Erythroblast (primary cell): Measurements from ENCODE around the gene CD74.

Source experiments
- DNase-seq, 2 experiments: peaks; one replicate each; lab custom pipeline; 2025; lab: John Stamatoyannopoulos, UW
- GATA1 ChIP-seq: IDR thresholded peaks from 2 replicates; pipeline ENCODE4 v1.6.1; 2011; ENCODE audit warnings: low read depth, mild to moderate bottlenecking, control low read depth, low read length, moderate library complexity
- POLR2A ChIP-seq: IDR thresholded peaks from 2 replicates; pipeline ENCODE4 v1.6.1; 2011; ENCODE audit warnings: mild to moderate bottlenecking, low read length

CD74 gene

DNA sequence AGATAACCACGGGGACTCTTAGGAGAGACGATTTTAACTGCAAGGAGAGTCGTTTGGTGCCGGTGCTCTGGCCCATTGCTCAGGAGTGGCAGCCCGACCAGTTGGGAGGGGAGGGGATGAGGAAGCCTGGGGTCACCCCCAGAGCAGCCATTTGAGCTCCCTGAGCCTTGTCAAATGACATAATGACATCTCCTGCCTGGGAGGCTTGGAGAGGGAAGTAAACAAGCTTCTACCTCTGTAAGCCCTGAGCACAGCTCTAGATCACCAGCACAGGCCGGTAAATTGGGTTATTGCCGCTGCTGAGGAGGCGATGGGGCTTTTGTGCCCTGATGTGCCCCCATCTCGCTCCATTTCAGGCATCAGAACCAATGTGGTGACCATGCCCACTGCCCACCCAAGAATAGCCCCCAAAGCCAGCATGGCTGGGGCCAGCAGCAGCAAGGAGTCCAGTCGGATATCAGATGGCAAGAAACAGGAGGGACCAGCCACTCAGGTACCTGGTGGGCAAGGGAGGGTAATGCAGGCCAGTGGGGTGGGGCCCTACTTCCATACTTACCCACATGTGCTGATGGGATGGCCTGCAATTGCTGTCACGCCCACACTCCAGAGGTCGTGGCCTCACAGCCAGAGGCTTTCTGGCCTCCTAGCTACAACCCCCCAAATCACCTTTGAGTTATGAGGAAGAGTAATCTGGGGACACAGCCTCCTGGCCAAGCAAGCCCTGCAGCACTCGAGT lies 23.0 kb downstream of the CD74 start:
- no peak for TF ChIP-seq POLR2A
- no peak for TF ChIP-seq GATA1
- DNase-seq: no peak

DNA sequence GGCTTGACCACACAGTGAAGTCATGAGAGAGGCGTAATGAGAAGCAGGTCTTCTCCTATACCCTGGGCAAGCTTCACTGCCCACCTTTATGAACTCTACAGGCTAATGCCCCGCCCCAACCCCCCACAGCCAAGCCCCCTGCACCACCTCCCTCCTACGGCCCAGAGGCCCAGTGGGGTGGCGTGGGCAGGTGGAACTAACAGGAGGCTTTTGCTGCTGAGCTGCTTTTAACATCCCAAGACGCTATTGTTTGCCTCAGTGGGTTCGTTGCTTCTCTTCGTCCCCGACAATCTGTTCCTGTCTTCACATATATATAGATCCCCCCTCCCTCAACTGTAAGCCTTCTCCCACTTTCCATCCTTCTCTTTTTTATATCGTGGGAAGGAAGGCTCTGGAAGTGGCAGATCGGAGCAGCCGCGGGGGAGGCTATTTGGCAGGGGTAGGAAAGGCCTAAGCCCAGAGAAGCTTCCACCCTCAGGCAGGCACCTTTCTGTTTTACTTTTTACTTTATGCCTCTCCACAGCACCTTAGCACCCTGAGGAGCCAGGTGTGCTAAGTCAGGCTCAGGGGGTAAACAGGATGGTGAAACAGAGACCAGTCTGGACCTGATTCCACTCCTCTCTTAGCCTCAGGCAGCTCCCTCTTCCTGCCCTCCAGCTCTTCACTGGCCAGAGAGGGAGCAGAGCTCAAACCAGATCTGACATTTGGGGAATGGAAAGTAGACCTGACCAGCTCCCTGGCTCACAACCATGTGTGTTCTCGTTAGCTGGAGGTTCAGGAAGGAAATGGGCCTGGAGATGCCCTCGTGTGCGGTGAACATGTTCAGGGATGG lies 26.5 kb downstream of the CD74 start:
- DNase-seq: no peak
- TF ChIP-seq GATA1: no peak
- no peak for TF ChIP-seq POLR2A

DNA sequence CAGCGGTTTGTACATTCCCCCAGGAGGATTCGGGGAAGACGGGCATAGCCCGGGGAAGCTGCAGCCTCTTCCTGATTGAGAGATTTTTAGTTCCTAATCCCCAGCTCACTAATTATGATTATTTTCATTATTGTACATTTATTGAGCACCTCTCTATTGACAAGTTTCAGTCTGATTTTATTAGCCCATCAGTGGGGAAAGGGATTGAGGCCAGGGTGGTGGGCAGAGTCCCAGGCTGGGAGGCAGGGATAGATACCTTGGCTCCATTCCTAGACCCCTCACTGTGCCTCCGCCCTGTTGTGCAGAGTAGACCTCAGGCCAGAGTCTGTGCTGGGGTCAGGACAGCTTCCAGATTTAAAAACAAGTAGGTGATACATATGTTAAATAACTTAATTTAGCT lies 28.0 kb downstream of the CD74 start:
- DNase-seq: no peak
- TF ChIP-seq GATA1 (no peak), POLR2A (no peak)

DNA sequence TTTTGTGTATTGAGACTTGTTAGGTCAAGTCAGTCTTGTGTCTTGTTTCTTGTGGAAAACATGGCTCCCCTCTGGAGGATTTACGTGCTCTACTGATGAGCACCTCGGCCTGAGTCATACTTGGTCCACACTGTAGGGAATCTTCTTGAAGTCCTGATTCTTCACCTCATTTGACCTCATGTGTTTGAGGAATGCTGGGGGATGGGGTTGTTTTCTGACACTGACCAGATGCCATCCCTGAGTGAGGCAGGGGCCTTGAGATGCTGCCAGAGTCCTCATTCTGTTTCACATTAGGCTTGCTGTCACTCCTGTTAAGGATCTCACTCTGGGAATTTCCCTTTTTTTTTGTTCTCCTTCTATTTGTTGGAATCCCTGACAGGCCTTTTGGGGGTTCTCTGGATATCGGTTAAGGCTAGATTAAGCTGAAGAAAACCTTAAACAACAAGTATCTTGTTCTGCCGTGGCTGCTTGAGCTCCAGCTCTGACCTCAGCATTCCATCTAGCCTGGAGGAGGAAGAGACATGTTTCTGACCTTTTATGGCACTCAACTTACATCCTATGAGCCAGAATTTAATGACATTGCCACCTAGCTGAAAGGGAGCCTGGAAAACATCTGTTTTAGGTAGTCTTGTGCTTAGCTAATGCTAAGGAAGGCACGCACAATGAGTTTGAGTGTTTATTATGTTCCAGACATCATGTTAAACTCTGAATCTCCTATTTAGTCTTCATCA lies 34.6 kb downstream of the CD74 start:
- no peak for TF ChIP-seq GATA1
- TF ChIP-seq POLR2A: no peak

DNA sequence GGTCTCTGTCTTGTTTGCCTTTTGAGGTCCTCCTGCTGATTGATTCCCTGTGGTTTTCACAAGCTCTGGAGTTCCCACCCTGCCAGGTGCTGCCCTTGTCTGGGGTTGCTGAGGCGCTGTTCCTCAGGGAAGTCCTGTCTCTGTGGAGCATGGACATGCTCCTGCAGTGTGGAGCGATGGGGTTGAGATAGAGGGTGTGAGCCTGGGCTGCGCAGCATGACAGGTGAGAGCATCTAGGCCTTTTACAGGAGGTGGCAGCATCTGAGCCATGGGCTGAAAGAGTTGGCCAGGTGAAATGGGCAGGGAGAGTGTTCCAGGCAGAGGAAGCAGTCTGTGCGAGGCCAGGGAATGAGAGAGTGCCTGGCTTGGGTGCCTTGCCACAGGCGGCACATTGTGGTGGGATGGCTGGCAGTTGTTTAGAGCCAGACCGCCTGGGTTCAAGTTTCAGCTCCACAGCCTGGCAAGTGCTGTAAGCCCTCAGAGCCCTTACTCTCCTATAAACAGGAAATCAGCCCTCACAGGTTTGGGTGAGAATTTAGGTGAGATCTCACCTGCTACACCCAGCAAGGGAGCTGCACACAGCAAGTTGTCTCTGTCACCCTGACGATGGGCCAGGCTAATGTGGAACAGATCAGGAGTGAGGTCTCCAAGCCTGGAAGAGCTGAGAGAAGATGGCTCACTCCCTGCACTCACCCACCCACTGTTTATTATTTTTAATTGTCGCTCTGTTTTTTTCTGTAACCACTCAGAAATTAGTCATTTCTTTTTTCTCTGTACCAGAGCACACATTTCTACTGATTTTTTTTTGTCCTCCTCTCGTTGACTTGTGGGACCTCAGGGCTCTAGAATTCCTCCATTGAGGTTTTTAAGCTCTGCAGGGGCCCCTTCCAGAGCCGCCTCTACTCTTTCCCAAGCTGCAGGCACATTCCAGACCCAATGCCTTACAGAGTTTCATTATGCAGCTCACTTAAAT lies 35.6 kb downstream of the CD74 start:
- TF ChIP-seq GATA1 (no peak), POLR2A (no peak)
- DNase-seq: no peak

More for the DNA sequence above, 34.6 kb downstream of the CD74 start:
- no peak for DNase-seq

DNA sequence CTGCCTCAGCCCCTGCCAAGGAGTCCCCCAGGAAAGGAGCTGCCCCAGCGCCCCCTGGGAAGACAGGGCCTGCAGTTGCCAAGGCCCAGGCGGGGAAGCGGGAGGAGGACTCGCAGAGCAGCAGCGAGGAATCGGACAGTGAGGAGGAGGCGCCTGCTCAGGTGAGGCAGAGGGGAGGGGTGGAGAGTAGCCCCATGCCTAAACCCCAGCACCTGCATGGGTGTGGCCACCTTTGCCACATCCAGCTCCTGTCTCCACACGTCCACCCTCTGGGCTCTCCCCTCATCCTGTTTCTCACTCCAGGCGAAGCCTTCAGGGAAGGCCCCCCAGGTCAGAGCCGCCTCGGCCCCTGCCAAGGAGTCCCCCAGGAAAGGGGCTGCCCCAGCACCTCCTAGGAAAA lies 38.1 kb downstream of the CD74 start:
- TF ChIP-seq POLR2A: no peak
- no peak for DNase-seq

DNA sequence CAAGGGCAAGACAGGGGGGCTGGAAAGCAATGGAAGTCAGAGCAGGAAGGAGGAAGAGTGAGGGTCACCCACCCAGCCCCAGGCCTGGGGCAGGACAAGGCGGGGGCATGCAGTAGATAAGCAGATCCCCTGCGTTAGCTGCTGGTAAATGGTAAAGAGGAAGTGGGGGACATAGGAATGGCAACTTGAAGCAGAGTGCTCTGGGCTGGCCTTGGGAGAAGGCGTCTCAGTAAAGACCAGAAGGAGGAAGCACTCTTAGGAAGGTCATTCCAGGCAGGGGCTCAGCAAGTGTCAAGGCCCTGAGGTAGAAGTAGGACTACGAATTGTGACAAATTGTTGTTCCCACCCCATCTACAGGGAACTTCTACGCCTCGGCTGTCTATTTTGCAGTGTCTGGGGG lies 40.1 kb downstream of the CD74 start:
- DNase-seq: no peak
- TF ChIP-seq POLR2A (no peak), GATA1 (no peak)

DNA sequence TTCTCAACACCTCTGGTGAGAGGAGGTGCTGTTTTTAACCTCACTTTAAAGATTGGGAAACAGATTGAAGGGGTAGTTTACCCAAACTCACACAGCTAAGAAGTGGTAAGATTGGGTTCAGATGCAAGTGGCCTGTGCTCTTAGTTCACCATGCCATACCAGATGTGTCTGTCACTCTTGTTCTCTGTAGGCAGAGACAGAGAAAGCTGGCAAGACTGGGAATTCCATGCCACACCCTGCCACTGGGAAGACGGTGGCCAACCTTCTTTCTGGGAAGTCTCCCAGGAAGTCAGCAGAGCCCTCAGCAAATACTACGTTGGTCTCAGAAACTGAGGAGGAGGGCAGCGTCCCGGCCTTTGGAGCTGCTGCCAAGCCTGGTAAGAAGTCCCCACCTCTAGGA lies 44.2 kb downstream of the CD74 start:
- DNase-seq: no peak
- TF ChIP-seq GATA1: no peak
- TF ChIP-seq POLR2A: no peak

DNA sequence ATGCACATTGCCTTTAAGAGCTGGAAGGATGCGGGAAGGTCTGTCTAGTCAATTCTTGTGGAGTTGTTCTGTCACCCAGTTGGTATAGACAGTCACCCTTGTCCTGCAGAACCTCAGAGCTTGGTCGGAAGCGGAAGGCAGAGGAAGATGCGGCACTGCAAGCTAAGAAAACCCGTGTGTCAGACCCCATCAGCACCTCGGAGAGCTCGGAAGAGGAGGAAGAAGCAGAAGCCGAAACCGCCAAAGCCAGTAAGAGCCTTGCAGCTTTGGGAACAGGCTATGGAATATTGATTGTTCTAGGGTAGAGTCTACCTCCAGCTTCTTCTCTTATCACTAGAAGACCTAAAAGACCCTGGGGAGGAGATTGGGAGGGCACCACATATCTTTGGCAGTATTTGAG lies 48.7 kb downstream of the CD74 start:
- DNase-seq: no peak
- TF ChIP-seq POLR2A (no peak), GATA1 (no peak)

DNA sequence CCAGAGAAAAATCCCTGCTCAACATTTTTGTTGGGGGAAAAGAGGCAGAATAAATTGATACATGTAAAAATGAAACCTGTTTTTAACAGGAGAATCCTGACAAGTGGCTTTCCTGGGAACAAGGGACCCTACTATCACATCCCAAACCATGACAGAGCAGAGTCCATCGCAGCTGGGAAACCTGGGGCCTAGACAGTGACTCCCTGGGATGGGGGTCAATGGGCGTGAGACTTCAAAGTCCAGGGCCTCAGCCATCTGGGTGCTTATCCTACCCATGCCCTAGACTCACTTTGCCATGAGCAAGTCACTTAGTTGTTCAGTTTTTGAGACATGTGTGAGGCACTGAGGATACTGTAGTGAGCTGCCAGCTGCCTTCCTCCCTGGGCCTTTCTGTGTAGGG lies 49.5 kb downstream of the CD74 start:
- DNase-seq: no peak
- TF ChIP-seq GATA1 (no peak), POLR2A (no peak)

DNA sequence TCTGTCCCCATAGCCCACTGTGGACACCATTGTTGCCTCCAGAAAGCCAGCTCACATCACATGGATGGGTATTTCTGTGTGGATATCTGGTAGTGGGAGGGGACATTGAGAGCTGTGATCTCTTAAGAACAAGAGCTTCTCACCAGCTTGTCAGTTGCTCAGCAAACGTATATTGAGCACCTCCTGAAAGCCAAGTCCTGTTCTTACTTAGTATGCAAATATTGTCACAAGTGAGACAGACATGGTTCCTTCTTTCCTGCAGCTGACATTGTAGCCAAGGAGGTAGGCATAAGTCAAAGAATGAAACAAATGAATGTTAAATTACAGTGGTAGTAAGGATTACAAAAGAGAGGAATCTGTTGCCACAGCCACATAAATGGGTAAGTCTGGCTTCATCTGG lies 51.4 kb downstream of the CD74 start:
- TF ChIP-seq POLR2A (no peak), GATA1 (no peak)
- DNase-seq: no peak

DNA sequence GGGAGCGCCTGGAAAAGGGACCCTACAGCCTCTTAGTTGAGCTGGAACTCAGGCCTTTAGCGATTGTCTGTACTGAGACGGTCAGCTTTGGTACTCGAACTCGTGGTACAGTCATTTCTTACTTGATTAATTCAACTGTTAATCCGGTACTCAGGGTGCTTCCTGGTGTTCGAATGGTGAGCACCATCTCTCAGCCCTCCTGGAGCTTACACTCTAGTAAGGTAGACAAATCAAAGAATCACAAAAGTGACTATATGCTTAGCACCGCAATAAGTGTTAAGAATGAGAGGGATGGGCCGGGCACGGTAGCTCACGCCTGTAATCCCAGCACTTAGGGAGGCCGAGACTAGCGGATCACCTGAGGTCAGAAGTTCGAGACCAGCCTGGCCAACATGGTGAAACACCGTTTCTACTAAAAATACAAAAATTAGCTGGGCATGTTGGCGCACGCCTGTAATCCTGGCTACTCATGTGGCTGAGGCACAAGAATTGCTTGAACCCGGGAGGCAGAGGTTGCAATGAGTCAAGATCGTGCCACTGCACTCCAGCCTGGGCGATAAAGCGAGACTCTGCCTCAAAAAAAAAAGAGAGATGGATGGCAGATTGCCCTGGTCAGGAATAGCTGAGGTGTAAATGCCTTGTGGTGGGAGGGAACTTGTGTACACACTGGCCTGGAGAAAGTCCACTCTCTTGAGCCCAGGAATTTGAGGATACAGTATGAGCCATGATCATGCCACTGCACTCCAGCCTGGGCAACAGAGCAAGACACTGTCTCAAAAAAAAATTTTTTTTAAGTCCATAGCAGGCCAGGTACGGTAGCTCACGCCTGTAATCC lies 54.2 kb downstream of the CD74 start:
- TF ChIP-seq GATA1 (no peak), POLR2A (no peak)

More for the DNA sequence above, 54.2 kb downstream of the CD74 start:
- DNase-seq: no peak
